Activated naive CD4-positive, alpha-beta T cell treated with anti-CD3 and anti-CD28 coated beads for 36 hours (primary cell): Measurements from ENCODE around the gene PRAMEF20. TPM values are rescaled to one million over a fixed set of nuclear protein-coding genes. Genes with fewer than 3 reads are reported as not detected.
A peak's percentile ranks its signal among the peaks of the same experiment; 100 is the strongest.
"Not testable (repeated sequence)": the region's sequence is repeated elsewhere in the genome, so short reads cannot be mapped to it uniquely, and the experiment has no call there.

Source experiments
- CTCF ChIA-PET: fragments of 350-600 bp; sonication (Branson Sonifier 250); formaldehyde crosslinking; loops from one replicate; lab custom pipeline; 2021; ENCODE audit warnings: antibody characterized with exemption; lab: Charles Lee
- DNase-seq: peaks from one replicate; pipeline ENCODE4 v3.0.0-alpha.2; 2020
- H3K27ac Mint-ChIP-seq: one replicate; pipeline ENCODE4 v1.8.0; 2021; ENCODE audit warnings: mild to moderate bottlenecking, mixed read lengths
- H3K27me3 Mint-ChIP-seq: one replicate; pipeline ENCODE4 v1.8.0; 2021; ENCODE audit warnings: low read depth, mixed read lengths
- H3K36me3 Mint-ChIP-seq: one replicate; pipeline ENCODE4 v1.8.0; 2021; ENCODE audit warnings: low read depth, mixed read lengths
- H3K4me1 Mint-ChIP-seq: one replicate; pipeline ENCODE4 v1.8.0; 2021; ENCODE audit warnings: low read depth, mixed read lengths
- H3K4me3 Mint-ChIP-seq: one replicate; pipeline ENCODE4 v1.8.0; 2021; ENCODE audit warnings: mild to moderate bottlenecking, moderate library complexity, mixed read lengths
- H3K9me3 Mint-ChIP-seq: one replicate; pipeline ENCODE4 v1.8.0; 2021; ENCODE audit warnings: mixed read lengths
- intact Hi-C: fragments of 100-400 bp; cut with micrococcal nuclease; formaldehyde crosslinking; loops from one replicate; pipeline ENCODE4 v1.15.1; 2023
- total RNA-seq, 2 experiments: library from RNA; stranded (reverse); gene quantifications; one replicate each; pipeline ENCODE4 v1.2.3, GENCODE V29; 2021

PRAMEF20 gene
- total RNA-seq, 2 experiments from 2014 or later: not detected

DNA sequence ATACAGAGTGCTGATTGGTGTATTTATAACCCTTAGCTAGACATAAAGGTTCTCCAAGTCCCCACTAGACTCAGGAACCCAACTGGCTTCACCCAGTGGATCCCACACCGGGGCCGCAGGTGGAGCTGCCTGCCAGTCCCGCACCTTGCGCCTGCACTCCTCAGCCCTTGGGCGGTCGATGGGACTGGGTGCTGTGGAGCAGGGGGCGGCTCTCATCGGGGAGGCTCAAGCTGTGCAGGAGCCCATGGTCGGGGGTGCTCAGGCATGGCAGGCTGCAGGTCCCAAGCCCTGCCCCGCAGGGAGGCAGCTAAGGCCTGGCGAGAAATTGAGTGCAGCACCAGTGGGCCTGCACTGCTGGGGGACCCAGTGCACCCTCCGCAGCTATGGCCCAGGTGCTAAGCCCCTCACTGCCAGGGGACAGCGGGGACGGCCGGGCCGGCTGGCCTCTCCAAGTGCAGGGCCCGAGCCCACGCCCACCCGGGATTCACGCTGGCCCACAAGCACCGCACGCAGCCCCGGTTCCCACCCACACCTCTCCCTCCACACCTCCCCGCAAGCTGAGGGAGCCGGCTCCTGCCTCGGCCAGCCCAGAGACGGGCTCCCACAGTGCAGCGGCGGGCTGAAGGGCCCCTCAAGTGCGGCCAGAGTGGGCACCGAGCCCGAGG, 23.6 kb downstream of the PRAMEF20 start:
- H3K36me3 Mint-ChIP-seq, H3K4me1 Mint-ChIP-seq, H3K27me3 Mint-ChIP-seq, H3K27ac Mint-ChIP-seq, H3K9me3 Mint-ChIP-seq, DNase-seq, intact Hi-C loops, H3K4me3 Mint-ChIP-seq: not testable (repeated sequence)
- CTCF ChIA-PET: interaction anchor here (0.6 kb wide), 1 partner anchor 205 kb away, joined by 3 read pairs; no protein-coding TSS in a partner anchor

DNA sequence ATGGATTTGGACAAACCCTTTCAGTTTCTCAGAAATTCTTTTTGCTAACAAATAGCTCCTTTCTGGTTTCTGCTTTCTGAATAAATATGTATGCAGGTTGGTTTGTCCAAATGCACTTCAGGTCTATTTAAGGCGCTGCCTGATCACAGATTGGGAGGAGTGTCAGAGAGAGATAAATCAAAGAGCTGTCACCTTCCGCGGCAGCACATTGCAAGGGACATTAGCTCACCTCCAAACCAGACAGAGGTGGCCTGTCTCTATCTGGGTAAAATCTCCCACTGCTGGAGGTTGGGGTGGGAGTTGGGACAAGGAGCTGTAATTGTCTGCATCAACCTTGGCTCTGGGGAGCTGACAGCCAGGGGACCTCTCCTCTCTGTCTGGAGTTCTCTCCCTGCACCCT, 25.2 kb downstream of the PRAMEF20 start:
- DNase-seq: no peak

DNA sequence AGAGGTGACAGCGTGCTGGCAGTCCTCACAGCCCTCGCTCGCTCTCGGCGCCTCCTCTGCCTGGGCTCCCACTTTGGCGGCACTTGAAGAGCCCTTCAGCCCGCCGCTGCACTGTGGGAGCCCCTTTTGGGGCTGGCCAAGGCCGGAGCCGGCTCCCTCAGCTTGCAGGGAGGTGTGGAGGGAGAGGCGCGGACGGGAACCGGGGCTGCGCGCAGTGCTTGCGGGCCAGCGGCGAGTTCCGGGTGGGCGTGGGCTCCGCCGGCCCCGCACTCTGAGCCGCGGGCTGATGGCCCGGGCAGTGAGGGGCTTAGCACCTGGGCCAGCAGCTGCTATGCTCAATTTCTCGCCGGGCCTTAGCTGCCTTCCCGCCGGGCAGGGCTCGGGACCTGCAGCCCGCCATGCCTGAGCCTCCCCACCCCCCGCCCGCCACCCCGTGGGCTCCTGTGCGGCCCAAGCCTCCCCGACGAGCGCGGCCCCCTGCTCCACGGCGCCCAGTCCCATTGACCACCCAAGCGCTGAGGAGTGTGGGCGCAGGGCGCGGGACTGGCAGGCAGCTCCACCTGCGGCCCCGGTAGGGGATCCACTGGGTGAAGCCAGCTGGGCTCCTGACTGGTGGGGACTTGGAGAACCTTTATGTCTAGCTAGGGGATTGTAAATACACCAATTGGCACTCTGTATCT, 29.0 kb downstream of the PRAMEF20 start:
- CTCF ChIA-PET: not testable (repeated sequence)

More for the DNA sequence above, 25.2 kb downstream of the PRAMEF20 start:
- Mint-ChIP-seq H3K27me3 (no peaks in the 10 kb centered on the region), H3K27ac (no peak overlapping the region), H3K4me3 (no peak overlapping the region), H3K9me3 (no peaks in the 10 kb centered on the region), H3K36me3 (no peaks in the 10 kb centered on the region), H3K4me1 (no peaks in the 10 kb centered on the region)
- CTCF ChIA-PET: no interaction called here
- intact Hi-C loops: no loop called here

DNA sequence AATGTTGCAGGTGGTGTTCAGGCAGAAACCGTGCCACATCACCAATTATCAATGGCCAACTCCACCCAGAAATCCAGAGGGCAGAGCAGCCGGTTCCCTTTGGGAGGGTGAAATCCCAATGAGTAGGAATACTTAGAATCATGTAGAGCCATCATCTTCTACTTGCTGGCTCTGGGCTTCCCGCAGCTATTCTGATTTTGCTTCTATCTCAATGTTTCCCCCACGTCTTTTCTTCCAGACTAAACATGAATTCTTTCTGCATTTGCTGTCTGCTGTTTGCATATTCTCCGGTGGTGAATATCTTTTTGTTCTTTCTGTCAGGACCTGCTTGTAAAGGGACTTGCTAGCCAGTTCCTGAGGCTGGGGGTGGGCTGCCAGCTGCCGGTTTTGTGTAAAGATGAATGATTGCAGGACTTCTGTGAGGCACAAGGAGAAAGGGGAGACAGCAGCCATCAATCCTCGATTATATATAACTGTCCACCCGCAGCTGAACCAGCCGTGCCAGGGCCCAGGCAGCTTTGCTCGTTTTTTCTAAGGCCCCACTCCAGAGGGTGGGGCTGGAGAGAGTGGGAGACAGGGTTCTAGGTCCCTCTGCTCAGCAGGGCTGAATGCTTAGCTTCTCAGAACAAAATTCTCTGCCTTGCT, 33.2 kb downstream of the PRAMEF20 start:
- Mint-ChIP-seq H3K9me3 (no peaks in the 10 kb centered on the region), H3K27ac (no peak overlapping the region), H3K4me1 (no peaks in the 10 kb centered on the region), H3K4me3 (no peak overlapping the region), H3K27me3 (no peaks in the 10 kb centered on the region), H3K36me3 (no peaks in the 10 kb centered on the region)
- intact Hi-C loops: no loop called here
- CTCF ChIA-PET: no interaction called here
- DNase-seq: no peak

More for the DNA sequence above, 29.0 kb downstream of the PRAMEF20 start:
- H3K4me3 Mint-ChIP-seq, H3K27ac Mint-ChIP-seq, H3K9me3 Mint-ChIP-seq, DNase-seq, H3K27me3 Mint-ChIP-seq, H3K36me3 Mint-ChIP-seq, intact Hi-C loops, H3K4me1 Mint-ChIP-seq: not testable (repeated sequence)

DNA sequence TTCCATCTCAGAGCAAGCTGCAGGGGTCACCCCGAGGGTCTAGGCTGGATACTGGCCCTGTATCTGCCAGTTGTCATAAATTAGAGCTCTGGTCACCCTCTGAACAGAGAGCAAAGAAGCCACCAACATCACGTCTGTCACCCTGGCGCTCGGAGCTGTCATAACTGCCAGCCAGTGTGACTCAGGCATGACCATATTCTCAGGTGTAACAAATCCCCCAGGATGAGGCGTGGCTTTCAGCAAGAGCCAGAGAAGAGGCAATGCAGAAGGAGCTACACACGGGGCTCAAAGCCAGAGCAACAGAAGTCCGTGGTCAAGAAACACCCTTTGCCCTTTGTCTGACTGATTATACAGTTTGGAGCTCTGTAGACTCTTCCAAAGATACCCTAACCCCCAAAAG, 40.0 kb downstream of the PRAMEF20 start:
- intact Hi-C loops: no loop called here
- Mint-ChIP-seq H3K27me3 (no peaks in the 10 kb centered on the region), H3K9me3 (no peaks in the 10 kb centered on the region), H3K4me3 (no peak overlapping the region), H3K36me3 (no peaks in the 10 kb centered on the region), H3K4me1 (no peaks in the 10 kb centered on the region), H3K27ac (no peak overlapping the region)
- CTCF ChIA-PET: no interaction called here
- DNase-seq: no peak

DNA sequence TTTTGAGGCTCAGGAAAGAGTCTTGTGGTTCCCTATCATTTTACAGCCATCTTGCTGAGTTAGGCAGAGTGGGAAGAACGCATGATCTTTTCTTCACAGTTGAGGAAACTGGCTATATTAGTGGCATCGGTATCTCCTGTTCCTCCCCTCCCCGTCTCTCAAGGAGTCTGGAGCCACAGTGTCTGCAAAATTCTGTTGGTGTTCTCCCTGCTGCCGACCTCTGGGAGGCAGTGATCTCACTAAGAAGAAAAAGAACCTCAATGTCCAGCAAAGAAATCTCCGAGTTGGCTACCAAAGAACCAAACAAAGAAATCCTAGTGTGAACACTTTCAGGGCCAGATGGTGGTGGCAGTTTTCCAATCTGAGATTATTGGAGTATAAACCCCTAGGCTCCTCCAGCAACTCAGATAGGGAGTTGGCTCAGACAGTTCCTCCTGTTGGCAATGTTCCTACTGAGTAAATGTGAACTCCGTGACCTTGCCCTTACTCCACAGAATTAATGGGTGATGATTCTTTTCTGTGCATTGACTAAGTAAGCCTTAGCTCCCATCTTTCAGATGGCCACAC, 41.2 kb downstream of the PRAMEF20 start:
- DNase-seq: no peak
- CTCF ChIA-PET: interaction anchor here (1.0 kb wide), 1 partner anchor 67 kb away, joined by 3 read pairs; no protein-coding TSS in a partner anchor
- Mint-ChIP-seq H3K4me1 (no peaks in the 10 kb centered on the region), H3K27me3 (no peaks in the 10 kb centered on the region), H3K9me3 (no peaks in the 10 kb centered on the region), H3K36me3 (no peaks in the 10 kb centered on the region), H3K27ac (no peak overlapping the region), H3K4me3 (no peak overlapping the region)
- intact Hi-C loops: no loop called here

DNA sequence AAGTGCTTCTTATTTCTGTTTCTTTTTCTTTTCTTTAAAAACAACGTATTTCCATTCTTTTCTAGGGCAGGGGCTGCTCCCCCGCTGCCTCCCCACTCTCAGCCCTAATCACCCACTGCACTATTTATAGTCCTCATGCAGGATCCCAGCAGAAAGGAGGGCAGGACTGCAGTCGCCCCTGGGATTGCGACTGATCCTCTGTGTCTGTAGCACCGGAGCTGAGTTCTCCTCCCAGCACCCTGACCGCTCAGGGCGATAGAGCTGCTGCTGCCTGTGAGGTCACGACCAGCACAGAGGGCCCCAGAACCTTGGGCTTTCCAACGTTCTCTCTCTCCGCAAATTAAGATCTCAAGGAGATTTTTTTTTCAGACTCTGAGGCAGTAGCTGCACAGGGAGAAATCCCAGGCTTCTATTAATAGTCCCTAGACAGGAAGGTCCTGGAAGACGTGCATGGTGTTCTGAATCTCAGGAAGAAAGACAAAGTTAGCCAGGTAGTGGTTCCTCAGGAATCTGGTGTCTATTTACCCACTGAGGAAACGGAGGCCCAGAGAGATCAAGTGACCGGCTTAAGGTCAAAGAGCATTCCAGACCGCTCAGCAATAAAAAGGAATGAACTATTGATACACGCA, 46.8 kb downstream of the PRAMEF20 start:
- CTCF ChIA-PET: no interaction called here
- no peak overlapping the region for H3K27ac Mint-ChIP-seq

DNA sequence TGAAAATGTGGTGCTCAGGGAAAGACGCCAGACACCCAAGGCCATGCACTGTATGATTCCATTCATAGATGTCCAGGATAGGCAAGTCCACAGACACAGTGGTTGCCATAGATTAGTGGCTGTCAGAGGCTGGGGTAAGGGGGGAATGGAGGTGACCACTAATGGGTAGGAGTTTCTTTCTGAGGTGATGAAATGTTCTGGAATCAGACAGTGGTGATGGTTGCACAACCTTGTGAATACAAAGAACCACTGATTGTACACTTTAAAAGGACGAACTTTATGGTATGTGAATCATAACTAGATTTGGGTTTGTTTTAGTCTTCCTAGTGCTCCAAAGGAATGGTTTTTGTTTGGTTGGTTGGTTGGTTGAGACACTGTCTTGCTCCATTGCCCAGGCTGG, 51.7 kb downstream of the PRAMEF20 start:
- peaks cover 2% of the 10 kb centered on the region for H3K27me3 Mint-ChIP-seq
- no peak for DNase-seq
- no peak overlapping the region for H3K27ac Mint-ChIP-seq
- H3K4me1 Mint-ChIP-seq: no peaks in the 10 kb centered on the region
- H3K36me3 Mint-ChIP-seq: no peaks in the 10 kb centered on the region
- CTCF ChIA-PET: interaction anchor here (0.6 kb wide), 1 partner anchor 87 kb away, joined by 4 read pairs; no protein-coding TSS in a partner anchor
- no peak overlapping the region for H3K4me3 Mint-ChIP-seq
- intact Hi-C loops: no loop called here
- H3K9me3 Mint-ChIP-seq: no peaks in the 10 kb centered on the region

More for the DNA sequence above, 46.8 kb downstream of the PRAMEF20 start:
- H3K4me3 Mint-ChIP-seq: no peak overlapping the region
- DNase-seq: no peak
- H3K27me3 Mint-ChIP-seq: peaks cover 2% of the 10 kb centered on the region
- no peaks in the 10 kb centered on the region for H3K36me3 Mint-ChIP-seq
- no peaks in the 10 kb centered on the region for H3K9me3 Mint-ChIP-seq
- no peaks in the 10 kb centered on the region for H3K4me1 Mint-ChIP-seq
- intact Hi-C loops: no loop called here

DNA sequence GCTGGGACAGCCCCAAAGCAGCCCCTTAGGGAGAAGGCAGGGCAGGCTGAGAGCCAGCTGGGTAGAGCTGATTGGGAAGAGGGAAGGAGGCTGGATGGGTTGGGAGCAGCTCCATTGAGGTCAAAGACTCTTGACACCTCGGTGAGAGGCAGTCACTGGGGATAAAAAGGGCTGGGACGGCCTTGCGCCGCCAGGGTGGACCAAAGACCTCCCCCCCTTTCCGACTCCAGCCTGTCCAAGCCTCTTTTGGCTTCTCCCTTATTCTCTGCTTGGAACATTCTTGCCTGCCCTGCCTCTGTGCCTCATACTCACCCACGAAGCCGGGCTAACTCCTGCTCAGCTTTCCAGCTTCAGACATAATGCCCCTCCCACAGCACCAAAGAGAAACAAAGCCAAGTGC, 52.4 kb downstream of the PRAMEF20 start:
- H3K27ac Mint-ChIP-seq: no peak overlapping the region
- no peaks in the 10 kb centered on the region for H3K4me1 Mint-ChIP-seq
- no peak overlapping the region for H3K4me3 Mint-ChIP-seq
- H3K27me3 Mint-ChIP-seq: peaks cover 2% of the 10 kb centered on the region
- H3K9me3 Mint-ChIP-seq: no peaks in the 10 kb centered on the region
- intact Hi-C loops: no loop called here
- CTCF ChIA-PET: no interaction called here
- DNase-seq: no peak
- H3K36me3 Mint-ChIP-seq: no peaks in the 10 kb centered on the region

DNA sequence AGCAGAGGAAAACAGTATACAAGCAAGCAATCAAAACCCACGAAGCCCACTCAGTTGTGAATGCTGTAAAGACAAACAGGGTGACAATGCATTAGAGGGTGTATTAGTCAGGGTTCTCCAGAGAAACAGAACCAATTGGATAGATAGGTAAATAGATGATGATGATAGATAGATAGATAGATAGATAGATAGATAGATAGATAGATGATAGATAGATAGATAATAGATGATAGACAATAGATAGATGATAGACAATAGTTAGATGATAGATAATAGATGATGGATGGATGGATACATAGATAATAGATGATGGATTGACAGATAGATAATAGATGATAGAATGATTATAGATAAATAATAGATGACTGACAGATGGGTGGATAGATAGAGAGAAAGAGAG, 55.3 kb downstream of the PRAMEF20 start:
- no peak overlapping the region for H3K4me3 Mint-ChIP-seq
- no peaks in the 10 kb centered on the region for H3K9me3 Mint-ChIP-seq
- intact Hi-C loops: no loop called here
- CTCF ChIA-PET: no interaction called here
- no peaks in the 10 kb centered on the region for H3K36me3 Mint-ChIP-seq
- DNase-seq: no peak
- H3K4me1 Mint-ChIP-seq: no peaks in the 10 kb centered on the region
- no peaks in the 10 kb centered on the region for H3K27me3 Mint-ChIP-seq
- H3K27ac Mint-ChIP-seq: no peak overlapping the region

DNA sequence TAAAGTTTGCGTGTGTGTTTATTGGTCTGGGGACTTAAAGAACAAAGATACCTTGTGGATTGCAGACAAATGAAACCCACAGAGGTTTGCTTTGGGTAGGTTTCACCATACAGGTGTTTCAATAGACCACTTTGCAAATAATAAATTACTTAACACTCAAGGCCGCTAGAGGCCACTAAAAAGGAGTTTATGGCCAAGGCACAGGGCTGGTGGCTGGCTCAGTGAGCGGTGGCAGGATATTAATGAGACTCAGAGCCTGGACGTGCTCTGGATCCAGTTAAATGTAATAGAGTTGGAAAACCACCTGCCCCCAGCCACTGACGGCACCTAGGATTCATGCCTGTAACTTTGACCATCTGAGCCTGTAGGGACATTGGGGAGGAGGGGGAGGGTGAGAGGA, 59.1 kb downstream of the PRAMEF20 start:
- Mint-ChIP-seq H3K4me3 (no peak overlapping the region), H3K27ac (no peak overlapping the region), H3K27me3 (peaks cover 2% of the 10 kb centered on the region), H3K36me3 (no peaks in the 10 kb centered on the region), H3K4me1 (no peaks in the 10 kb centered on the region), H3K9me3 (no peaks in the 10 kb centered on the region)
- intact Hi-C loops: no loop called here
- CTCF ChIA-PET: no interaction called here
- peak; percentile 13 for DNase-seq
